Endothelial cell of umbilical vein (primary cell): ENCODE data around the gene LMAN2.

Source experiments
- CTCF ChIP-seq, 2 donors: IDR thresholded peaks; 1 replicate in 1 of 2; 2 replicates in 1 of 2; pipeline ENCODE4 v1.5.1; 2011; ENCODE audit warnings: low read length in 2 of 2, mild to moderate bottlenecking in 2 of 2, moderate library complexity in 2 of 2, control low read depth in 1 of 2, inconsistent platforms in 1 of 2, low read depth in 1 of 2; ENCODE audit not compliant: insufficient read depth in 1 of 2; ENCODE audit errors: extremely low read depth in 1 of 2
- EZH2 ChIP-seq: IDR thresholded peaks from 2 replicates; pipeline ENCODE4 v1.6.1; 2012; ENCODE audit warnings: borderline replicate concordance, low read depth, mild to moderate bottlenecking, moderate library complexity, low read length, inconsistent platforms; ENCODE audit not compliant: severe bottlenecking
- FOS ChIP-seq: IDR thresholded peaks from 2 replicates; pipeline ENCODE4 v1.6.1; 2011; ENCODE audit warnings: mild to moderate bottlenecking, low read length, moderate library complexity, borderline replicate concordance; ENCODE audit not compliant: insufficient read depth
- GATA2 ChIP-seq: IDR thresholded peaks from 2 replicates; pipeline ENCODE4 v1.7.0; 2011; ENCODE audit warnings: low read depth, mild to moderate bottlenecking, moderate library complexity, mixed read lengths, low read length; ENCODE audit not compliant: insufficient read length, insufficient read depth
- JUN ChIP-seq: IDR thresholded peaks from 2 replicates; pipeline ENCODE4 v1.6.1; 2011; ENCODE audit warnings: borderline replicate concordance, low read depth; ENCODE audit not compliant: insufficient read length, insufficient read depth
- MYC ChIP-seq: IDR thresholded peaks from one replicate; pipeline ENCODE4 v1.6.1; 2011; ENCODE audit warnings: mild to moderate bottlenecking, low read depth, low read length
- POLR2A ChIP-seq: IDR thresholded peaks from 2 replicates; pipeline ENCODE4 v1.6.1; 2012; ENCODE audit warnings: low read depth, mild to moderate bottlenecking, control low read depth, low read length
- POLR2AphosphoS5 ChIP-seq: IDR thresholded peaks from 2 replicates; pipeline ENCODE4 v1.6.1; 2012; ENCODE audit warnings: low read depth, mild to moderate bottlenecking, control low read depth, low read length, moderate library complexity; ENCODE audit not compliant: insufficient read depth
- TF ChIP-seq, protein P1 (sequence below): IDR thresholded peaks from 2 replicates; pipeline ENCODE4 v1.6.1; 2011; ENCODE audit not compliant: insufficient read depth, insufficient read length

DNA sequence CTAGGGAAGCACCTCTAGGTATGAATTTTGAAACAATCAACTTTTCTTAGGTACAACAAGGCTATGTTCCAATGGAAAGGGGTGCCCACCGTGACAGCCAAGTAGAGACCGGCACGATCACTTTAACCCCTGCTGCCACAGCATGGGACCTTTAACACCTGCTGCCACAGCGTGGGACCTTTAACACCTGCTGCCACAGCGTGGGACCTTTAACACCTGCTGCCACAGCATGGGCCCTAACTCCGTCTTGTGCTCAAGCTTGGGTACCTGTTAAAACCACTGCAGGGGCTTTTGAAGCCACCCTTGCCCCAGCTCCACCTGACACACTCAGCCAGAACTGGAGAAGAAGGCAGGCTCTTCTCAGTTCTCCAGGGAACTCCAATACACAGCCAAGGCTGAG lies 21.6 kb downstream of the LMAN2 start:
- TF ChIP-seq POLR2A (no peak), CTCF (IDR thresholded peaks at IDR 0.05; ENCODE audit: extremely low read depth in 1 of 2, insufficient read depth in 1 of 2, low read depth in 1 of 2, low read length in 2 of 2) (no peak), EZH2 (no peak), FOS (no peak), POLR2AphosphoS5 (no peak), GATA2 (no peak), MYC (no peak), JUN (no peak)
- TF ChIP-seq, protein P1, sequence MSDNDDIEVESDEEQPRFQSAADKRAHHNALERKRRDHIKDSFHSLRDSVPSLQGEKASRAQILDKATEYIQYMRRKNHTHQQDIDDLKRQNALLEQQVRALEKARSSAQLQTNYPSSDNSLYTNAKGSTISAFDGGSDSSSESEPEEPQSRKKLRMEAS: no peak
